ENCODE results near the gene SAPCD1. TPM values are rescaled to one million over a fixed set of nuclear protein-coding genes. Genes with fewer than 3 reads are reported as not detected.
A peak's percentile ranks its signal among the peaks of the same experiment; 100 is the strongest.

The SAPCD1 gene
- polyA plus RNA-seq, 3 donors = 10.4 TPM; not detected in 2

DNA sequence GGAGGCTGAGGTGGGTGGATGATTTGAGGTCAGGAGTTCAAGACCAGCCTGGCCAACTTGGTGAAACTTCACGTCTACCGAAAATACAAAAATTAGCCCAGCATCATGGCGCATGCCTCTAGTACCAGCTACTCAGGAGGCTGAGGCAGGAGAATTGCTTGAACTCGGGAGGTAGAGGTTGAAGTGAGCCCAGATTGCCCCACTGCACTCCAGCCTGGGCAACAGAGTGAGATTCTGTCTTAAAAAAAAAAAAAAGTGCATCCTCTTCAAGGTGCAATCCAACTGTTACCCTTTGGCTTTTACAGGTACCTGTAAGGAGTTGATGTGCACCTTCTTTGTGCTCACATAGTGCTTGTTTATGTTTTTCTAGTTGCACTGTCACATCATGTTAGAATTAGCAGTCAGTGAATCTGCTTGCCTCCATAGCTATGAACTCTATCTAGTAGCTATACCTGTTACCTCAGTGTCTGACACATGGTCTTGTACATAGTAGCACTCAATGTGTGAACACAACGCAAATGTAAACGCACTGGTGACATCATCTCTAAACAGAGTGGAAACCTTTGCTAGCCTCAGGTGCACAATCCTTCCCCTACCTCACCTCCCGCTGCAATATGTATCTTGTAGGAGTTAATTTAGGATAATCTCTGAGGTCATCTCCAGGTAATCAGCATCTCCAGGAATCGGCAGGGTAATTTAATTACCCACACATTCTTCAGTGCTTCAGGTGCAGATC is 13.0 kb upstream of the SAPCD1 start:
- Mint-ChIP-seq H3K9me3 (no peaks in the 10 kb centered on the region), H3K27ac (peak overlapping the region in 1 of 7 donors; percentile 50), H3K4me1 (no peaks in the 10 kb centered on the region), H3K36me3 (peaks cover 18 to 21% of the 10 kb centered on the region in 2 donors), H3K27me3 (ENCODE audit: low read depth in 3 of 3) (no peaks in the 10 kb centered on the region), H3K4me3 (no peak overlapping the region)
- Histone ChIP-seq H3K9ac (ENCODE audit: insufficient read depth, low read length, poor library complexity, severe bottlenecking) (no peak overlapping the region), H3K4me2 (replicated peaks; ENCODE audit: extremely low read depth, low read length, poor library complexity, severe bottlenecking) (no peak overlapping the region), H3K9me3 (replicated peaks in 1 of 2; ENCODE audit: control insufficient read depth in 1 of 2, insufficient read depth in 1 of 2, low read length in 2 of 2) (no peaks in the 10 kb centered on the region), H3K27me3 (ENCODE audit: control insufficient read depth in 2 of 2, insufficient read depth in 2 of 2, low read length in 2 of 2) (no peaks in the 10 kb centered on the region), H3K27ac (ENCODE audit: low read depth in 1 of 2, low read length in 2 of 2) (no peak overlapping the region), H2AFZ (ENCODE audit: insufficient read depth, low read depth, low read length, poor library complexity, severe bottlenecking) (no peak overlapping the region), H3K4me1 (ENCODE audit: control insufficient read depth in 1 of 2, insufficient read depth in 2 of 2, low read length in 2 of 2) (no peaks in the 10 kb centered on the region), H3K4me3 (replicated peaks in 1 of 3; ENCODE audit: low read depth in 2 of 3, low read length in 3 of 3) (no peak overlapping the region), H3K36me3 (replicated peaks in 1 of 2; ENCODE audit: control insufficient read depth in 1 of 2, insufficient read depth in 2 of 2, low read length in 2 of 2) (peaks cover 2 to 15% of the 10 kb centered on the region in 2 donors), H3K79me2 (ENCODE audit: insufficient read depth, low read length) (no peaks in the 10 kb centered on the region), H4K20me1 (ENCODE audit: insufficient read depth, low read length) (no peaks in the 10 kb centered on the region)
- WGBS (ENCODE audit: insufficient coverage) = 100% methylated on average over 4 of the region's 8 CpGs
- DNase-seq = no peak
- intact Hi-C loops (cut with micrococcal nuclease) = loop anchor here in 1 of 2 donors (5.0 kb wide), 1 partner anchor 43 kb away; no protein-coding TSS in a partner anchor
- TF ChIP-seq, protein P1, sequence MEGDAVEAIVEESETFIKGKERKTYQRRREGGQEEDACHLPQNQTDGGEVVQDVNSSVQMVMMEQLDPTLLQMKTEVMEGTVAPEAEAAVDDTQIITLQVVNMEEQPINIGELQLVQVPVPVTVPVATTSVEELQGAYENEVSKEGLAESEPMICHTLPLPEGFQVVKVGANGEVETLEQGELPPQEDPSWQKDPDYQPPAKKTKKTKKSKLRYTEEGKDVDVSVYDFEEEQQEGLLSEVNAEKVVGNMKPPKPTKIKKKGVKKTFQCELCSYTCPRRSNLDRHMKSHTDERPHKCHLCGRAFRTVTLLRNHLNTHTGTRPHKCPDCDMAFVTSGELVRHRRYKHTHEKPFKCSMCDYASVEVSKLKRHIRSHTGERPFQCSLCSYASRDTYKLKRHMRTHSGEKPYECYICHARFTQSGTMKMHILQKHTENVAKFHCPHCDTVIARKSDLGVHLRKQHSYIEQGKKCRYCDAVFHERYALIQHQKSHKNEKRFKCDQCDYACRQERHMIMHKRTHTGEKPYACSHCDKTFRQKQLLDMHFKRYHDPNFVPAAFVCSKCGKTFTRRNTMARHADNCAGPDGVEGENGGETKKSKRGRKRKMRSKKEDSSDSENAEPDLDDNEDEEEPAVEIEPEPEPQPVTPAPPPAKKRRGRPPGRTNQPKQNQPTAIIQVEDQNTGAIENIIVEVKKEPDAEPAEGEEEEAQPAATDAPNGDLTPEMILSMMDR (IDR thresholded peaks at IDR 0.05) = no peak

DNA sequence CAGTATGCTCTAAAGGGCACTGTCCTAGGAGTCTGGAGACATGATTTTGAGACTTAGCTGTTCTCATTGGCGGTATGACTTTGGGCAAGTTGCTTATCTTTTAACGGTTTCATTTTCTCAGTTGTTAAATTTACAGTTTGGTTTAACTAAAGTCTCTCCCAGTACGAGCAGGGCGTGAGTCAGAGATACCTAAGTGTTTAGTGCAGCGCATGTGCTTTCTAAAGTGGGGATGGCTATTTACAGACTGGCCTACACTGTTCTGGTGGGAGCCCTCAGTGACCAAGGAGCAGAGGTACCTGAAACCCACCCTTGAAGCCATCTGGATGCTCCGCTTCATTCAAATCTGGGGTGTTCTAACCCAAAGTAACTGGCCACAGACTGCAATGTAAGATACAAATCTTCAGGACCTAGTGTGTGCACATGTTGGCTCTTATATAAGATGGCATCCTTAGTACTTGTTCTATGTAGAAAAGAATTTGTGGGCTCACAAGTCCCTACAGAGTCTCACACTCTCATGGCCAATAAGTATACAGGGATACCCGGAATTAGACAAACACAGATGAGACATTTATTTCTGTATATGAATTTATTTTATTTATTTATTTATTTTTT is 11.9 kb upstream of the SAPCD1 start:
- H3K4me3 Mint-ChIP-seq = no peak overlapping the region

More for the DNA sequence above, 11.9 kb upstream of the SAPCD1 start:
- Histone ChIP-seq H3K27ac (ENCODE audit: low read depth in 1 of 2, low read length in 2 of 2) (no peak overlapping the region), H2AFZ (ENCODE audit: insufficient read depth, low read depth, low read length, poor library complexity, severe bottlenecking) (no peak overlapping the region), H3K9me3 (replicated peaks in 1 of 2; ENCODE audit: control insufficient read depth in 1 of 2, insufficient read depth in 1 of 2, low read length in 2 of 2) (no peaks in the 10 kb centered on the region), H4K20me1 (ENCODE audit: insufficient read depth, low read length) (no peaks in the 10 kb centered on the region), H3K79me2 (ENCODE audit: insufficient read depth, low read length) (no peaks in the 10 kb centered on the region), H3K4me3 (replicated peaks in 1 of 3; ENCODE audit: low read depth in 2 of 3, low read length in 3 of 3) (no peak overlapping the region), H3K9ac (ENCODE audit: insufficient read depth, low read length, poor library complexity, severe bottlenecking) (no peak overlapping the region), H3K4me2 (replicated peaks; ENCODE audit: extremely low read depth, low read length, poor library complexity, severe bottlenecking) (no peak overlapping the region), H3K36me3 (replicated peaks in 1 of 2; ENCODE audit: control insufficient read depth in 1 of 2, insufficient read depth in 2 of 2, low read length in 2 of 2) (peaks cover 2 to 15% of the 10 kb centered on the region in 2 donors), H3K4me1 (ENCODE audit: control insufficient read depth in 1 of 2, insufficient read depth in 2 of 2, low read length in 2 of 2) (no peaks in the 10 kb centered on the region), H3K27me3 (ENCODE audit: control insufficient read depth in 2 of 2, insufficient read depth in 2 of 2, low read length in 2 of 2) (no peaks in the 10 kb centered on the region)
- Mint-ChIP-seq H3K27ac (peak overlapping the region in 1 of 7 donors; percentile 25), H3K4me1 (no peaks in the 10 kb centered on the region), H3K9me3 (no peaks in the 10 kb centered on the region), H3K27me3 (ENCODE audit: low read depth in 3 of 3) (no peaks in the 10 kb centered on the region), H3K36me3 (peaks cover 12 to 20% of the 10 kb centered on the region in 2 donors)
- no peak for DNase-seq
- 98% methylated on average over 6 of the region's 7 CpGs for WGBS (ENCODE audit: insufficient coverage)
- TF ChIP-seq, protein P1 (IDR thresholded peaks at IDR 0.05) = no peak
- intact Hi-C loops (cut with micrococcal nuclease) = no loop called here

Measured in CD14-positive monocyte (primary cell).